Right cardiac atrium (tissue), 5 donors: Measurements from ENCODE around the gene STX16. TPM values are rescaled to one million over a fixed set of nuclear protein-coding genes. Genes with fewer than 3 reads are reported as not detected.

ENCODE experiments used
- ATAC-seq, 2 donors: fragments of 200-7000 bp; cut with Tn5 transposase; one replicate each; pipeline versions ENCODE4 v1.8.0 to v1.9.1; 2020; ENCODE audit warnings: moderate library complexity in 2 of 2, mild to moderate bottlenecking in 1 of 2
- DNase-seq, 3 donors: peaks; one replicate each; pipeline ENCODE4 v3.0.0-alpha.2; 2020
- H3K27ac ChIP-seq: one replicate; pipeline ENCODE4 v1.5.1; 2013; ENCODE audit warnings: mild to moderate bottlenecking, low read length, control low read depth, moderate library complexity
- H3K27me3 ChIP-seq: one replicate; pipeline ENCODE4 v1.6.1; 2013; ENCODE audit not compliant: control insufficient read depth, insufficient read depth
- H3K4me1 ChIP-seq: one replicate; pipeline ENCODE4 v1.6.1; 2013; ENCODE audit warnings: low read length; ENCODE audit not compliant: control insufficient read depth, insufficient read depth
- H3K4me3 ChIP-seq: one replicate; pipeline ENCODE4 v1.5.1; 2013; ENCODE audit warnings: low read length, control low read depth
- H3K9me3 ChIP-seq: one replicate; pipeline ENCODE4 v1.6.1; 2013; ENCODE audit warnings: low read length; ENCODE audit not compliant: control insufficient read depth
- WGBS: extraction: QIAGEN DNeasy Blood & Tissue Kit; methylation state at CpG from one replicate; pipeline ENCODE4 v1.1.7; 2013; 5-methylcytosine and 5-hydroxymethylcytosine counted together
- intact Hi-C, 4 donors: fragments of 100-400 bp; cut with DNase I; formaldehyde crosslinking; loops; one replicate each; pipeline versions ENCODE4 v1.11.0 to v1.14.0; 2022 to 2023
- polyA plus RNA-seq: library from polyadenylated mRNA; stranded (reverse); fragments of 200-250 nt; gene quantifications from one replicate; pipeline ENCODE4 v1.2.3, GENCODE V29; 2013
- total RNA-seq, 4 donors: library from RNA; stranded (reverse); fragmentation: NEBNext Ultra II Directional; extraction: Animal tissue kit (Norgen Biotek cat#: 25700); gene quantifications; one replicate each; pipeline ENCODE4 v1.2.1, GENCODE V29; 2021
- donor health status: healthy with polysubstance abuse.
- donor health status: DM: no; HTN: yes; CAD: no.
- donor health status: DM: no; HTN: no; CAD: no.
- donor health status: DM: no; HTN: yes; CAD: no; lungs with severe emphysema.
- donor health status: DM: yes; HTN: yes; CAD: no.

STX16 gene
- total and polyA plus RNA-seq, 5 donors = 28.0 to 35.0 (median 33.0) TPM

DNA sequence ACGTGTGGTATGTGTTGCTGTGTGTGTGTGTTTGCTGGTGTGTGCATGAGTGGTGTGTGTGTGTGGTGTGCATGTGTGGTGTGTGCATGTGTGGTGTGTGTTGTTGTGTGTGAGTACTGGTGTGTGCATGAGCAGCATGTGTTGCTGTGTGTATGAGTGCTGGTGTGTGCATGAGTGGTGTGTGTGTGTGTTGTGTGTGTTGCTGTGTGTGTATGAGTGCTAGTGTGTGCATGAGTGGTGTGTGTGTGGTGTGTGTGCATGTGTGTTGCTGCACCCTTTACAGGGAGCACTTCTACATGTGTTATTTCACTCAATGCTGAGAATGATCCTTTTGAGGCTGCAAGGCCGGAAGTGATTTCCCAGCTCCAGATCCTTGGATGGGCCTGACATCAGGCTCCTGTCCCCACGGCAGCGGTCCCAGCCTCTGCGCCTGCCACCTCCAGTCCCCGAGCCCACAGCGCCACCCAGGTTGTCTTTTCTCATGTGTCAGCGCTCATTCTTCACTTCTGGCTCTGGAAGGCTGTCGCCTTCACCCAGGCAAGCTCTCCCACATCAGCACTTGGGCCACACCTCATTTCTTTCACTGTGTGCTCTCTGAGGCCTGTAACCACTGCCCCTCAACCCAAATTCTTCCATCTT is 44.1 kb downstream of the STX16 start:
- 89% methylated on average over 9 of the region's 9 CpGs for WGBS
- H3K4me3 ChIP-seq = no peak overlapping the region
- peak in 1 of 3 donors; percentile 15 for DNase-seq
- no peaks in the 10 kb centered on the region for H3K9me3 ChIP-seq
- H3K27me3 ChIP-seq = no peaks in the 10 kb centered on the region
- H3K4me1 ChIP-seq = peaks cover 5% of the 10 kb centered on the region
- H3K27ac ChIP-seq = no peak overlapping the region
- intact Hi-C loops = no loop called here
- no peak for ATAC-seq

DNA sequence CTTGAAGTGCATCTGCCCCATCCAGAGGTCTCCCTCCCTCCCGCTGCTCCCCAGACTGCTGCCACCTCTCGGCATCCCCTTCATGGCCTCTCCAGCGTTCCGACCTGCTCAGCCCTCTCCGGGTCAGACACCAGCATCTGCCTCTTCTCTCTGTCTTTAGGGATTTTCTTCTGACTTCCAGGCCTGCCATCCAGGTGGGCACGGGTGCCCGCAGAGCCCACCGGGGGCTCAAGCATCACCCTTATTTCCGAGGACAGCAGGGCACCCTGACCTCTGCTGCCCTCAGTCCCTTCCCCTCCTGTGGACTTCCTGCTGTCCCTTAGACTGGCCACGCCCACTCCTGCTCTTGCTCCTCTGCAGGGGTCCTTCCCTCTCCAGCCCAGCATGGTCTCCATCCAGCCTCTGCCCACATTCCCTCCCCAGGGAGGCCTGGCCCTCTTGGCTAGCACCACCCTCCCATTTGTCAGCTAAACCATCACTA is 44.9 kb downstream of the STX16 start:
- Histone ChIP-seq H3K27ac (no peak overlapping the region), H3K27me3 (no peaks in the 10 kb centered on the region), H3K9me3 (no peaks in the 10 kb centered on the region), H3K4me1 (peaks cover 5% of the 10 kb centered on the region), H3K4me3 (no peak overlapping the region)
- DNase-seq = peak in 1 of 3 donors; percentile 28
- no peak for ATAC-seq
- intact Hi-C loops = no loop called here
- WGBS = 84% methylated on average over 10 of the region's 10 CpGs

GRCh38 chr20:58696411-58696961 is 45.4 kb downstream of the STX16 start:
- WGBS = 91% methylated on average over 10 of the region's 10 CpGs
- intact Hi-C loops = no loop called here

DNA sequence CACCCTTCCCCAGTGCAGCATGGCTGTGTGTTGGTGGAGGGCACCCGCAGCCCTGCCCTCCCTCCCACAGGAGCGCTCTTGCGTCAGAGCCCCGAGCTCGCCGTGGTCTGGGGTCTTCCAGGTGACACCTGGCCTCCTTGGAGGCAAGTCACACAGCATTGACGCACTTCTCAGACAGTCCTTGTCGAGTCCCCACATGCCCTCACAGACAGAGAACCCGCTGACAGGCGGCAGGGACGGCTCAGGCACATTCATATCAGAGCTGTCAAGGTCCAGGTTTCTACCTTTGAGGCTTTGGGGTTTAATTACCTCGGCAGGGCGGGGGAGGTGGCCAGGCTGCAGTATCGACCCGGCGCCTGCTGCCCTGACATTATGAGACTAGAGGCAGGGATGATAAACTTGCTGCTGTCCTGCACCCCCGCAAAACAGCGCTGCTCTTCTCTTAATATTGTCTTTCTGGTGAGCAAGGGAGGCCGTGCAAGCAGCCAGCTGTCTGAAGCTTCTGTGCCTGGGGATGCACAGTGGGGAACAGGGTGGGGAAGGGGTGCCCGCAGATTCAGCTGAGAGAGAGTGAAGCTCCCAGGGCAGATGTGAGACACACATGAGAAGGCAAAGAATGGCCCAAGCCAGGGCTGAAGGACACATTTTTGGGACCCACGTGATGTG is 46.3 kb downstream of the STX16 start:
- no peak for ATAC-seq
- intact Hi-C loops = no loop called here
- peak in 1 of 3 donors; percentile 29 for DNase-seq

More at GRCh38 chr20:58696411-58696961, 45.4 kb downstream of the STX16 start:
- no peak overlapping the region for H3K27ac ChIP-seq
- peaks cover 5% of the 10 kb centered on the region for H3K4me1 ChIP-seq
- no peaks in the 10 kb centered on the region for H3K27me3 ChIP-seq
- H3K9me3 ChIP-seq = no peaks in the 10 kb centered on the region
- DNase-seq (no peak), ATAC-seq (no peak)
- H3K4me3 ChIP-seq = no peak overlapping the region

GRCh38 chr20:58697867-58698703 is 47.0 kb downstream of the STX16 start:
- intact Hi-C loops = no loop called here
- no peak for ATAC-seq
- Histone ChIP-seq H3K4me1 (peaks cover 5% of the 10 kb centered on the region), H3K4me3 (no peak overlapping the region), H3K27me3 (no peaks in the 10 kb centered on the region), H3K9me3 (no peaks in the 10 kb centered on the region), H3K27ac (no peak overlapping the region)
- DNase-seq = peak in 1 of 3 donors; percentile 26
- WGBS = 90% methylated on average over 15 of the region's 15 CpGs

More for the DNA sequence above, 46.3 kb downstream of the STX16 start:
- 78% methylated on average over 21 of the region's 21 CpGs for WGBS
- Histone ChIP-seq H3K4me3 (no peak overlapping the region), H3K9me3 (no peaks in the 10 kb centered on the region), H3K27ac (no peak overlapping the region), H3K27me3 (no peaks in the 10 kb centered on the region), H3K4me1 (peaks cover 5% of the 10 kb centered on the region)

- no peak overlapping the region for H3K4me3 ChIP-seq
- no peaks in the 10 kb centered on the region for H3K9me3 ChIP-seq
- ATAC-seq (peak in 1 of 2 donors; percentile 42), DNase-seq (peak in 1 of 3 donors; percentile 74)
- no peak overlapping the region for H3K27ac ChIP-seq
- 69% methylated on average over 27 of the region's 27 CpGs for WGBS
- H3K4me1 ChIP-seq = no peaks in the 10 kb centered on the region
- intact Hi-C loops = no loop called here
- H3K27me3 ChIP-seq = no peaks in the 10 kb centered on the region
Measured at GRCh38 chr20:58698741-58699622, 47.9 kb downstream of the STX16 start.

DNA sequence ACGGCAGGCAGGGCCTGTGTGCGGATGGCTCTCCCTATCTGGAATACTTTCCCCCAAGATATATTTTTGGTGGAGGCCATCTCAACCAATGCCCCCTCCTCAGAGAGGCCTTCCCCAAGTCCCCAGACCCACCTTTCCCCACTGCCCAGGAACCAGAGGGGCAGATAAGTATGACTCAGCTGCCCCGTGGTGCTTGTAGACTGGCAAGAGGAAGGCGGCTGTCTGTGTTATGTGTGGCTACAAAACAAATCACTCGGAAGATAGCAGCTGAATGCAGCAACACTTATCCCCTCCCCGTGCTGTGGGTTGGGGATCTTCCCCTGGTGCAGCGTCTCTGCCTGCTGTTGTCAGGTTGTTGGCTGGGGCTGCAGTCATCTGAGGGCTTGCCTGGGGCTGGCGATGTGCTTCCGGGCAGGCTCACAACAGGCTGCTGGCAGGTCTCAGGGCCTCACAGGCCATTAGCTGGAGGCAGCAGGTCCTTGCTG is 48.6 kb downstream of the STX16 start:
- Histone ChIP-seq H3K4me3 (no peak overlapping the region), H3K27me3 (no peaks in the 10 kb centered on the region), H3K9me3 (no peaks in the 10 kb centered on the region), H3K27ac (no peak overlapping the region), H3K4me1 (no peaks in the 10 kb centered on the region)
- DNase-seq (peak in 1 of 3 donors; percentile 62), ATAC-seq (no peak)
- intact Hi-C loops = no loop called here
- 71% methylated on average over 9 of the region's 9 CpGs for WGBS

GRCh38 chr20:58700121-58700821 is 49.2 kb downstream of the STX16 start:
- peak in 1 of 3 donors; percentile 60 for DNase-seq
- intact Hi-C loops = no loop called here
- H3K27ac ChIP-seq = no peak overlapping the region

GRCh38 chr20:58700823-58701222 is 49.7 kb downstream of the STX16 start:
- no peak overlapping the region for H3K27ac ChIP-seq
- no peaks in the 10 kb centered on the region for H3K27me3 ChIP-seq
- intact Hi-C loops = no loop called here
- DNase-seq (peak in 2 of 3 donors; percentile 65 to 69), ATAC-seq (peak in 1 of 2 donors; percentile 58)
- no peaks in the 10 kb centered on the region for H3K9me3 ChIP-seq
- 79% methylated on average over 11 of the region's 11 CpGs for WGBS
- no peak overlapping the region for H3K4me3 ChIP-seq
- H3K4me1 ChIP-seq = no peaks in the 10 kb centered on the region

More at GRCh38 chr20:58700121-58700821, 49.2 kb downstream of the STX16 start:
- Histone ChIP-seq H3K27me3 (no peaks in the 10 kb centered on the region), H3K4me3 (no peak overlapping the region), H3K4me1 (no peaks in the 10 kb centered on the region), H3K9me3 (no peaks in the 10 kb centered on the region)
- ATAC-seq = peak in 1 of 2 donors; percentile 42
- 78% methylated on average over 11 of the region's 11 CpGs for WGBS
